Forelimb muscle (tissue), 1 donor: ENCODE data around the gene SDC1. TPM values are rescaled to one million over a fixed set of nuclear protein-coding genes. Genes with fewer than 3 reads are reported as not detected.

Experiments used
- DNase-seq: peaks from one replicate; pipeline ENCODE4 v3.0.0-alpha.2; 2013; ENCODE audit warnings: low read depth
- polyA plus RNA-seq: library from polyadenylated mRNA; unstranded; fragments of 120-200 nt; gene quantifications from one replicate; pipeline ENCODE4 v1.2.1, GENCODE V29; 2013; ENCODE audit not compliant: insufficient read length

SDC1 gene
- polyA plus RNA-seq, 1 donor: 6.0 TPM

DNA sequence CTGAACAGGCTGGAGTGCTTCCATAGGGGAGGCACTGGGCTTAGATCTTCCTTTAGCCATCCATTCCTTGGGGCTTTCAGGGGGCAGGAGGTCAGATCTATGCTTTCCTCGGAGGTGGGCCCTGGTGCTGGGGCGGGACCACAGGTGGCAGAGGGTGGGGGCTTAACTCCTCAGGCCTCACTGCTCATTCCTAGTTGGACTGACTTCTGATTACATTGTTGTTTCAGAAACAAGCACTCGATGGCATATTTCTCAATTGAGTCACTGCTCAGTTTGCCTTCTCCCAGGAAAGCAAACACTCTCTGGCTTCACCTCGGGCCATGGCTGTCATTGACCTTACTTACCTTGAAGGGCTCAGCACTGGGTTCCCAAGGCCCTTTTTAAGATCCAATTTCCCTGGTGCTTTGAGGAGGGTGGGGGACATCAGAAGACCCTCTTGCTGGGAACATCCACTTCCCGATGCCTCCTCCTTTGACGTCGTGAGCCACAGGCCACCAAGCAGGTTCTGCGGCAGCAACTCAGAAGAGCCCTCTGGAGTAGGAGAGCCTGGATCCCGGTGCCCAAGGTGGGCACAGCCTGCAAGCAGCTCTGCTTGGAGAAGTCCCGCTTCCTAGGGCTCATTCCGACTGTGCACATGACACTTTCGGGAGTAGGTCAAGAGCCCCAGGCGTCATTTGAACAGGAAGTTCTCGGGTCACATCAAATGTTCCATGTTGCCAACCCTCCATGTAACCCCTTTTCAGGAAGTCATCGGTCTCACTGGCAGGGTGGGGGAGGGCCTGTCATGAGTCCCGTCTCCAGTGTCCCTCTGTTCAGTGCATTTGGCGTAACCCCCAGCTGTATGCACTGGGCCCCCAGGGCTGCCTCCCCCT lies 40.6 kb downstream of the SDC1 start:
- DNase-seq: no peak

DNA sequence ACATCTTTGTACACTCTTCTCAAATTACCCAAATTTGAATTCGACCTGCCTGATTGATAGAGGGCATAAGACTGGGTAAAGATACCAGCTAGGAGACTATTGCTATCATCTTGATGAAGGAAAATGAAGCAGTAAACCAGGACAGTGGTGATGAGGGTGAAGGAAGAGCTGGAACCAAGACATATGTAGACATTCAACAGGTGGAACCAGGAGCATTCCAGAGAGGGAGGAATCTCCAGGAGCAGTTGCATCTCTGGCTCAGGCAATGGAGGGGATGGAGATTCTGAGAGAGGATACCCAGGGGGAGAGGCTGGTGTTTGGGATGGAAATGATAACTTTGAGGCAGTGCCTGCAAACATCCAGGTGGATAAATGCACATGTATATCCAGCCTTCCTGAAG lies 41.6 kb downstream of the SDC1 start:
- no peak for DNase-seq

DNA sequence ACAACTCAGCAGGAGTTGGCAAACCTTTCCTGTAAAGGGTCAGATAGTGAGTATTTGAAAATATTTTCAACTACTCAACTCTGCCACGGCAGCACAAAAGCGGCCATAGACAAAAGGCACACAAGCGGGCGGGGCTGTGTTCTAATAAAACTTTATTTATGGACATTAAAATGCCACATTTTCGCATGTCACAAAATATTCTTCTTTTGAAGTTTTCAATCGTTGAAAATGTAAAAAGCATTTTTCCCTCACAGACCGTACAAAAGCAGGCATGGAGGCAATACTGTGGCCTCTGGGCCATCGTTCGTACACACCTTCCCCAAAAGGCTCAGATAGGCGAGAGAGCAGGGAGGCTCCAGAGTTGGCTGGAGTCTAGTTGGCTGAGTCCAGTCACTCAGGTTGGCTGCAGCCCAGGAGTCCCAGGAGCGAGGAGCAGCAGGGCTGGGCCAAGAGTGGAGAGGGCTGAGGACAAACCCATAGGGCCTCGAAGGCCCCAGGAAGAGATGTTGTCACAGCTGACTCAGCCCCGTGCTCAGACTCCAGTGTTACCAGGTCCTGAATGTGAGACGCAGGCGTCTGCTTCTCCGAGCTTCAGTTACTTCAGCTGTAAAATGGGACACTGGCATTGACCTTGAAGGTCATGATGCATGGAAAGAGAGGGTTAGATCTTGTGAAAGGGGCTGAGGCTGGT lies 42.5 kb downstream of the SDC1 start:
- no peak for DNase-seq

DNA sequence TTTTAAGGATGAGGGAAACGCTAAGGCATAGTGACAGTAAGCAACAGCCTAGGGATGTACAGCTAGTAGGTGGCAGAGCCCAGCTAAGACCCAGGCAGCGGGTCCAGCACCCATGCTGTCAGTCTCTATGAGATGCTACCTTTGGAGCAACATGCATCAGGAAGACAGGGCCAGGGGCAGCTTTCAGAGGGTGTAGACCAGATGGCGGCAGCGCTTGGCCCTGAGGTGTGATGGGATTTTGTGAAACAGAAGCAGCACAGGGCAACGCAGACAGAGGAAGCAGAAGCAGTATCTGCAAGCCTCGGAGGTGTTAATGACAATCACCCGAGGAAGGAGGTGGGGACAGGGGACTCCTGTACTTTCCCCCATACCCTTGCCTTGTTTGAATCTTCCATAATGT lies 43.2 kb downstream of the SDC1 start:
- DNase-seq: no peak

DNA sequence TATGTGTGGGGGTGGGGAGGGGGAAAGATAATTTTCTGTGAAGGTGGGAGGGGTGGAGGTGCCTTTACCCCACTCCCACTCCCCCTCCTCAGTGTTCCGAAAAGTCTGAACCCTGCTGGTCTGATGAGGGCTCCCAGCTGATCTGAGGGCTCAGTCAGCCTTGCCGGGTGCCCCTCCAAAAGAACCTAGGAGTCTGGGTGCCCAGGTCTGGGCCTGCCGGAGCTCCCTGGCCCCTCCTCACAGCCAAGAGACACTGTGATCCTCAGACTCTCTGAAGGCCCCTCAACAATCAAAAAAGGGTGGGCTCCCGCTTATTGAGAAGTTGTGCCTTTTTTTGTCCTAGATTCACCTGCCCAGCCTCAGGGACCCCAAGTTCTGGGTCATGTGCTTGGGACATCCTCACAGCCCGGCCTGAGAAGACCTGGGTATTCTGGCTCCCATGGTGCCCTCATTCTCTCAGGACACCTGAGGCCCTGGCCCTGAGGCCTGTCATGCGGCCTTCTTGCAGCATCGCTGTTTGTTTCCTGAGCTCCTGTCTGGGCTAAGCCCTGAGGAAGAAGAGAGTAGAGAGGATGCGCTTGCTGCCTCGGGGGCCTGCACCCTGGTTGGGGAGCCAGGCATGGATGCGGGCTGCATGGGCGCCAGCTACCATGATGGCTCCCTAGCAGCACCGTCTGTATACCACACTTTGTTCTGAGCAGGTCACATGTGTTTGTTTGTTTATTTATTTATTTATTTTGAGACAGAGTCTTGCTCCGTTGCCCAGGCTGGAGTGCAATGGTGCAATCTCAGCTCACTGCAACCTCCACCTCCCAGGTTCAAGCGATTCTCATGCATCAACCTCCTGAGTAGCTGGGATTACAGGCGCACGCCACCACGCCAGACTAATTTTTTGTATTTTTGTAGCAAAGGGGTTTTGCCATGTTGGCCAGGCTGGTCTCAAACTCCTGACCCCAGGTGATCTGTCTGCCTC lies 44.0 kb downstream of the SDC1 start:
- DNase-seq: no peak

DNA sequence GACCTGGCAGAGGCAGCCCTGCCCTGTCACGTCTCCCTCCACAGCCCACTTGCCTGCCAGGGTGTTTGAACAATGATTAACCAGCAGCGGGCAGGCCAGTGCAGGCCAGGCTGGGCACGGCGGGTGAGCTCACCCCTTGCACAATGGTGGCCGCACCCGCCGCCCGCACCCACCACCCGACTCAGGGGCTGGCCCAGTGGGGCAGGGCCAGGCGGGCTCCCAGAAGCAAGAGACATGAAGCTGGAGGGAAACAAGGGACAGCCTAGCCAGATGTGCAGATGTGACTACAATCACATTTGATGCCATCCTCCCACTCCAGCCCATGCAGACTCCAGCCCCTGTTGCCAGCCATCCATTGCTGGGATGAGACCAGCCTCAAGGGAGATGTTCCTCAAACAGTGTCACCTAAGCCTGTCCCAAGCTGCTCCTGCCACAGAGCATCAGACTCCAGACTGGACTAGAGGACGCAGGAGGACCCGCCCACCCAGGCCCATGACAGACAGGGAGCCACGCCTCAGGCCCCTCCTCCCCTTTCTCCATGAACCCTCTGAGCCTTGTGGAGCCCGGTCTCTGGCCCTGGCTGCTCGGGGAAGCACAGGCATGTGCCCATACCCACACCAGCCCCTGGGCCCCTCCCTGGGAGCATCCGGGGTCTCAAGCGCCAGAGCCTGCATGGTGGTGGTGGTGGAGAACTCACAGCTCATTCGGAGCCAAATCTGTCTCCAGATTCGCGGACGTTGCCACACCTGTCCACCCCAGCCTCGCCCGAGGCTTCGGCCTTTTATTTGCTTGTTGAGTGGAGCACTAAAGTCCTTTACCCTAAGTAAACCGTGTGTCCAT lies 45.0 kb downstream of the SDC1 start:
- DNase-seq: no peak

DNA sequence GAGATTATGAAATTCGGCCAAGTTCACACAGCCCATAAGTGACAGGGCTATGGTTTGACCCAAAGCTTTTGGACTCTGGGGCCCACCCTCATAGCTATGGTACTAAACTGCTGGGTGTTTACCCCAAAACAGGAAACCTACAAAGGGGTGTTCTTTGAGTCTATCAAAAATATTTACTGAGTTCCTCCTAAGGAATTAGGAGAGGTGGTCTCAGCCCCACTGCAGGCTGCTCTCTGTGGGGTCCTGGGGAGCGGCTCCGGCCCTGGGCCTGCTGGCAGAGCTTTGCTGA lies 45.5 kb downstream of the SDC1 start:
- DNase-seq: no peak

DNA sequence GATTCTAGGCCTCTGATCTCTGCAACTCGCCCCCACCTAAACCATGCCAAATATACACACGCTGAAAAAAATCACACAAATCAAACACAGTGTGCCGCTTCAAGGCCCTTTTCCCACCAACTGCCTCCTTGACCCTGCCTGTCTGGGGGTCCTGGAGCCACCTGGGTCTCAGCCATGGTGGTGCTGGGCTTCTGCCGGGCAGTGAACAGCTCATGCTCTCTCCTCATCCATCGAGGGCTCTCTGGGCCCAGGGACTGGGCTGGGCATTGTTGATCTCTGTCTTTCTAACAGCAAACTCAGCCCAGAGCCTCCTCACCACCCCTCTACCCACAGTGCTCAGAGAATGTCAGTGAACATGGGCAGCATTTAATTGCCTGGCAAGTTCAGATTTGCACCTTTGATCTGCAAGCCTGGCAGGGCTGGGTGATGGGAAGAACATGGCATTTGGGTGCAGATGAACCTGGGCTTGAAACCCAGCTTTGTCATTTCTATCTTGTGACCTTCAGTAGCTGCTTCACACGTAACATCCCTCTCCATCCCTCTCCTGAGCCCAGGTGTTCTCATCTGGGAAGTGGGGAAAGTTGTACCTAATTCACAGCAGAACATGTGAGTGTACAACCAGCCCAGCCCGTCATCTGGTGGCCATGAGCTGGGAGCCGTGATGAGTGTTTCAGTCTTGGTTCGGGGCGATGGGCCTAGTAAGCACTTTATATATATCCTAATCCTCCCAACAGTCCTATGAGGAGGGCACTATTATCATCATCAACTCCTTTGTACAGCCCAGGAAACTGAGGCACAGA lies 46.1 kb downstream of the SDC1 start:
- DNase-seq: no peak

DNA sequence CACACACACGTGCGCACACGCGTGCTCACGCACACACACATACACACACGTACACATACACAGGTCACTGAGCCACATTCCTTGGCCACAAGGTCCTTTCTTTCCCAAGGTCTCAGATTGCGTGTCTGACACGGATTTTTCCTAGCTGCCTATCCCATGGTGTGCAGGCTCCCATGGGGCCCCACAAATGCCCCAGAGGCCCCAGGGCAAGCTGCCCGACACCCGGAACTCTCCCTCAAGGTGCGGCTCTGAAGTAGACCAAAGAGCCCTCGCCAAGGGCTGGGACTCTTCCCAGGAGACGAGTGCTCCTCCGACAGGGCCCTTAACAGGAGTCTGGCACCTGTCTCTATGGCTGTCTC lies 46.7 kb downstream of the SDC1 start:
- DNase-seq: no peak

DNA sequence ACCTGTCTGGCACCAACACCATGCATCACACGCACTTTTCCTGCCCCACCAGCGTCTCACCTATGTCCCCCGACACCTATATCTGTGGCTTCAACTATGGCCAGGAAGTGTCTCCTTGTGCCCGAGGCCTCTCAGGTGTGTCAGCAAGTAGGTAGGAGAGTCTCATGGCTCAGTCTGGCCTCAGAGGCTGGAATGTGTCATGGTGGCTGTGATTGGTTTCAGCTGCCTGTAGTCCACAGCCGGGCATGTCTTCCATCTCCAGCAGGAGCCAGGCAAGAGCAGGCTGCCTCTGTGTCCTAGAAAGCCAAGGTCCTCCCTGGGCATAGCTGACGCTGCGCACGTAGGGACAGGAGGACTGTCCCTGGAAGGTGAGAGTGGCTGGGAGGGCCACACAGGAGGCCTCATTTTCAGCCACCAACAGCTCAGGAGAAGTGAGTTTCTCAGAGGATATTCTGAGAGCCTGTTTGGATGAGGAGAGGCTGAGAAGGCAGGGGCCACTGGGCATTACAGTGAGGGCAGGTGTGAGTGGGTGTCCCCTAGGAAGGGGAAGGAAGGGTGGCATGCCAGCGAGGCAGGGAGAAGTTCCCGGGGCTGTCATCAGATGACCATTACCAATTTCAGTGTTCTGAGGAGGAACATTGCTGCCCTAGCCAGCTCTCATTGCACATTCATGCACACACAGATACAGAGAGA lies 47.2 kb downstream of the SDC1 start:
- DNase-seq: no peak

DNA sequence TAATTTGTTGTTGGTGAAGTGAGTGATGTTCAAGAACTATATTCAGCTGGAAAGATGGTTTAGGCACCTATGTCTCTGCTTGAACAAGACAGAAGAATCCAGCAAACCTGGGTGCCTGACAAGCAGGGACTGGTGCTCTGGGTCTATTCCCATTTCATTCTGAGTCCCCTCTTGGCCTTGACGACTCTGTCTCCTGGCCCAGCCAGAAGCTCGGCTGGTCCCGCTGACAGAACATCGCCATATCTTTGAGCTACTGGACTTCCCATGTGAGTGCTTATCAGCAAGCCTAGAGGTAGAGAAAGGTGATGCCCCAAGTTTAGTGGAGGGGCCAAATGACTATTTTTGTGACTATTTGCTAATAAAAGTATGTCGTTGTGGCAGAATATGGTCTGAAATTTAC lies 48.2 kb downstream of the SDC1 start:
- DNase-seq: no peak

DNA sequence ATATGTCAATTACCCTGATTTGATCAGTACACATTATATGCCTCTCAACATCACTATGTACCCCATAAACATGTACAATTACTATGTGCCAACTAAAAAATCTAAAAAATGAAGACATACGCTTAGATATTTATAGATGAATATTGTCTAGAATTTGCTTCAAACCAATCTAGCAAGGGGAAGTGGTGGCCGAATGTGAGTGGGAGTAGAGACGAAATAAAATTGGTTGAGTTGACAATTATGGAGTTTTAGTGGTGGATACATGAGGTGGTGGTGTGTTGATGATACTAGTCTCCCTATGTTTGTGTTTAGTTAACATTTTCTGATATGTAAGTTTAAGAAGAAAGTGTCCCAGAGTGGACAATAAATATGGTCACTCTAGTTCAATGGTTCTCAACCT lies 49.0 kb downstream of the SDC1 start:
- no peak for DNase-seq

DNA sequence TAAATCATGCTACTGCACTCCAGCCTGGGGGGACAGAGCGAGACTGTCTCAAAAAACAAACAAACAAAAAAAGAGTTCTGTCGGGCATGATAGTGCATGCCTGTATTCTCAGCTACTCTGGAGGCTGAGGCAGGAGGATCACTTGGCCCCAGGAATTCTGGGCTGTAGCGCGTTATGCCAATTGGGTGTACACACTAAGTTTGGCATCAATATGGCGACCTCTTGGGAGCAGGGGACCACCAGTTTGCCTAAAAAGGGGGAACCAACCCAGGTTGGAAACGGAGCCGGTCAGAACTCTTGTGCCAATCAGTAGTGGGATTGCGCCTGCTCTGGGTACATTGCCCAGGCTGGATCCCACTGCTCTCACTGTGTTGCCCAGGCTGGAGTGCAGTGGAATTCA lies 49.7 kb downstream of the SDC1 start:
- no peak for DNase-seq

DNA sequence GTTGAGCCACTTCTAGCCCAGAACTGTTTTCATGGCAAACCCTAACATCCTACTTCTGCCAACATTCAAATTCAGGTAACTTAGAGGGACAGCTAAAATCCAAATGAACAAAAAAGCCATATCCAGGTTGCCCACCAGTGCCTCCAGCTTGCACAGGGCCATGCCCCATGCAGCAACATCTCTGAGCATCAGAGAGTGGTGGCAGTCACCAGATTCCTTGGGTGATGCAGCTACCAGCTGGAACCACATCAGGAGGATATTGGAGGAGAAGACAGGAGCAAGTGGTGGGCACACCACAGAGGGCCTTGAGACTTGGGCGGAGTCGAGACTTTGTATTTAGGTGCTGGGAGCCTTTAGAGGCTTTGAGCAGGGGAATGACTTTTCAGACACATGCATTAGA lies 50.5 kb downstream of the SDC1 start:
- DNase-seq: no peak

DNA sequence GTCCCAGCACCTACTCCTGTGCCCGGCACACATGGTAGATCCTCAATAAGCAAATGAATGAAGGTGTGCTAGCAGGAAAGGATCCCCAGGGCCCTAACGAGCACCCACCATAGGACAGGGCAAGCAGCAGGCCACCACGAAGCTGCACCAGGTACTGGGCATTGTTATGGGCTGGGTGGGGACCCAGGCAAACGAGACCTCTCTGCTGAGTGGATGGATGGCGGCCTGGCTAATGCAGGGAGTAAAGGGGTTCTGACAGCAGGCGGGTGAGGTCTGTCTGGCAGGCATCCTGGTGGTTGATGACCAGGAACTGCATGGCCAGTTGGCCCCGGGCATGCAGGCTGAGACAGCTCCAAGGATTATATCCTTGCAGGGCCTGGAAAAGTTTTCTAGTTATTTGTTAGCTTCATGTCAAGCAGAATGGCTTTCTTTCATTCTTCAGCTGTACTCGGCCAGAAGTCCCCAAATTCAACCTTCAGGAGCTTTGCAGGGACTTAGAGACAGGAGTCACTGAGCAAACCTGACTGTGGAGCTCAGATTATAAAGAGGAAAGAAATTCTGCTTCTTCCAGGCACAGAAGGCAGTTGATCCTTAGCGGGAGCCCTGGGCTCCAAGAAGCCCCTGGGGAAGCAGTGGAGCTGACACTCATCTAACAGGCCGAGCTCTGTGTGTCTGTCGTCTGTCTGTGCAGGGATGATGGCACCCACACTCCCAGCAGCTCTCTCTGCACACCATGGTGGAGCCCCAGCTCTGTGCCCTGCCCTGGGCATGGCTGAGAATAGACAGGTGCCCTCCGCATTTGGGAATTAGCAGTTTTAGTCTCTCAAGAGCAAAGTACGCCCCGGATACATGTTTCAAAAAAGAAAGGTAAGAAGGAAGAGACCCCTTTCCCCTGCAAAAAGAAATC lies 51.2 kb downstream of the SDC1 start:
- no peak for DNase-seq

DNA sequence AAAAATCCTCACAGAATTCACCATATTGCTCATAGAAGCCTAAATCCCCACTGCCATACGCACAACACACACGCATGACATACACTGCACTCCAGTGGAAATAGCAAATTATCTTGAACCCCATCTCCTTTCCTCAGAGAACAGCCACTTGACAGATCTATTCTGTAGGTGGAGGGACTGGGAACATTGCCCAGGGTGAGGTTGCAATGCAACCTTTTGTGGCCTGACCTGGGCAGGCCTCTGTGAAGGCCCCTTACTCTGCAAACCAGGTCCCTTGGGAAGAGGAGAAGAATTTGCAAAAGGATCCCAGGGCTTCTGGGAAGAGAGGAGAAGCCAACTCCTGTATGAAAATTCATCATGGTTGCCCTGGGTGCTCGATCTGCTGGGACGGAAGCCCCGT lies 51.9 kb downstream of the SDC1 start:
- no peak for DNase-seq

DNA sequence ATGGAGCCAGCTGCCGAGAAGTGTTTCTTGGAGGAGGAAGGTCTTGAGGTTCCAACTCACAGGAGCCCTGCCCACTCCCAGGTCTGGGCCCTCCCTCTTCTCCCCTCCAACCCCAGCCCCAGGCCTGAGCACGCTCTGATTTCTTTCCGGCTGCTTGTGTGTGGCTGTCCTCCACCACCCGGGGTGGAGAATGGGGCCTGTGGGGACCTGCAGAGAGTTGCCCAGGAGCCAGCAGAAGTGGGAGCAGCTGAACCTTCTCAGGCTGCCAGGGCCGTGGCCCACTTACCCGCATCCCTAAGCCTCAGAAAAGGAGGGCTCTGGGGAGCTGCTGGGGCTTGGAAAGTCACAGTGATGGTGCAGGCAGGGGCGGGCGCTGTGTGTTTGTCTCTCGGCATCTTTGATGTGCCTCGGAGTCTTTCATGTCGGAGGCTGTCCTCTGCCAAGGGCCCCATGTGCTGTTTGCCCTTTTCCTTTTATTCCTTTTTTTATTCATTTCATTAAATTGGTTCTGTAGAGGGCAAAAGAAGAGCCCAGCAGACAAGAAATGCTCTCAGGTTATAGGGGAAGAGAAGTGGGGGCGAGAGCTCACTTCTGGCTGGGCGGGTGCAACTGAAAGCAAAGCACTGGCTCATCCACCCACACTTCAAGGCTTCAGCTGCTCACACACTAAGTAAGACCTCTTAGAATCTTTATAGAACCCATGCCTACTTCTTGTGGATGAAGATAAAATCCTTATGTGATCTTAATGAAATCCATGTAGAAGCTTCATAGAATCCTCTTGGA lies 52.5 kb downstream of the SDC1 start:
- no peak for DNase-seq

DNA sequence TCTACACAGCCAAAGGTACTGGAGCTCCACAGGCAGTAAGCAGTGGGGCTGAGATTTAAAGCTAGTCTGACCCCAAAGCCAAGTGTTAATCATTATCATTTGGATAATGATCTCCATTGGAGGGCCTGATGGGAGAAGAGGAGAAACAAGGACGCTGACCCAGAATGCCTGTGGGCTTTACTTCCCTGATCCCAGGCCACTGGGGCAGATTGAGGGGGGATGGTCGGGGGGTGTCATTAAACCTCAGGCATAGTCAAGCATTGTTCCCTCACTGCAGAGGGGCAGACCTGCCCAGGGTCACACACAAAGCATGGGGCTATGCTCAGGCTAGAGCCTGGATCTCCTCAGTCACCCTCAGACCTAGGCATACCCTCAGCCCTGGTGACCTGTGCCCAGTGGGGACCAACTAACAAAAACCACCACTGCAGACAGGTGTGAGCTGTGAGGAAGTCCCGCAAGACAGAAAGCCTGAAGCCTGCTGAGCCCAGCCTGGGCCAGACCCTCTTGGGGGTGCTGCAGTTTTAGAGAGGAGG lies 53.4 kb downstream of the SDC1 start:
- no peak for DNase-seq
